Ovary (tissue), 3 donors: ENCODE data around the gene EHMT1.

Experiments
- POLR2A ChIP-seq: fragments of 450-650 bp; IDR thresholded peaks from one replicate; pipeline ENCODE4 v1.6.1; 2017; ENCODE audit warnings: antibody characterized with exemption, mild to moderate bottlenecking, moderate library complexity
- TF ChIP-seq, protein P1 (sequence below), 3 donors: fragments of 450-650 bp in 2 of 3; fragments of 200-600 bp in 1 of 3; IDR thresholded peaks; one replicate each; pipeline versions ENCODE4 v1.5.1 to v1.8.0; 2016 to 2022; ENCODE audit warnings: antibody characterized with exemption in 3 of 3, mild to moderate bottlenecking in 1 of 3
- donor health status: DM: no; HTN: no; CAD: no.

- TF ChIP-seq, protein P1, sequence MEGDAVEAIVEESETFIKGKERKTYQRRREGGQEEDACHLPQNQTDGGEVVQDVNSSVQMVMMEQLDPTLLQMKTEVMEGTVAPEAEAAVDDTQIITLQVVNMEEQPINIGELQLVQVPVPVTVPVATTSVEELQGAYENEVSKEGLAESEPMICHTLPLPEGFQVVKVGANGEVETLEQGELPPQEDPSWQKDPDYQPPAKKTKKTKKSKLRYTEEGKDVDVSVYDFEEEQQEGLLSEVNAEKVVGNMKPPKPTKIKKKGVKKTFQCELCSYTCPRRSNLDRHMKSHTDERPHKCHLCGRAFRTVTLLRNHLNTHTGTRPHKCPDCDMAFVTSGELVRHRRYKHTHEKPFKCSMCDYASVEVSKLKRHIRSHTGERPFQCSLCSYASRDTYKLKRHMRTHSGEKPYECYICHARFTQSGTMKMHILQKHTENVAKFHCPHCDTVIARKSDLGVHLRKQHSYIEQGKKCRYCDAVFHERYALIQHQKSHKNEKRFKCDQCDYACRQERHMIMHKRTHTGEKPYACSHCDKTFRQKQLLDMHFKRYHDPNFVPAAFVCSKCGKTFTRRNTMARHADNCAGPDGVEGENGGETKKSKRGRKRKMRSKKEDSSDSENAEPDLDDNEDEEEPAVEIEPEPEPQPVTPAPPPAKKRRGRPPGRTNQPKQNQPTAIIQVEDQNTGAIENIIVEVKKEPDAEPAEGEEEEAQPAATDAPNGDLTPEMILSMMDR (IDR thresholded peaks at IDR 0.05): no peak
- no peak for TF ChIP-seq POLR2A
Observed at GRCh38 chr9:137688725-137689124, 69.9 kb downstream of the EHMT1 start.
